Measurements from ENCODE around the gene ISCU. TPM values are rescaled to one million over a fixed set of nuclear protein-coding genes. Genes with fewer than 3 reads are reported as not detected.
A peak's percentile ranks its signal among the peaks of the same experiment; 100 is the strongest.

The ISCU gene
- total and polyA plus RNA-seq, 4 donors: 86.2 to 132 (median 94.3) TPM

GRCh38 chr12:108515916-108516315, 46.5 kb upstream of the ISCU start:
- no peak for ATAC-seq (ENCODE audit: insufficient read depth, low FRiP score)
- Histone ChIP-seq H3K27ac (ENCODE audit: low read depth in 1 of 2, low read length in 1 of 2) (no peak overlapping the region), H3K4me1 (ENCODE audit: control insufficient read depth in 5 of 5, insufficient read depth in 5 of 5, low read length in 5 of 5) (peaks cover 0 to 6% (median 3%) of the 10 kb centered on the region in 5 donors), H3K36me3 (ENCODE audit: control insufficient read depth in 4 of 4, insufficient read depth in 4 of 4, low read length in 4 of 4) (peaks cover 0 to 26% (median 9%) of the 10 kb centered on the region in 4 donors), H3K27me3 (ENCODE audit: control insufficient read depth in 3 of 3, insufficient read depth in 3 of 3, low read length in 2 of 3) (no peaks in the 10 kb centered on the region), H3K4me3 (peak overlapping the region; percentile 89), H3K9ac (ENCODE audit: insufficient read depth in 1 of 2, low read length in 2 of 2) (peak overlapping the region in 1 of 2 donors; percentile 28), H3K9me3 (ENCODE audit: control insufficient read depth in 4 of 4, insufficient read depth in 3 of 4, low read length in 3 of 4) (no peaks in the 10 kb centered on the region)
- WGBS, 2 donors: 58 to 60% methylated on average over 5 of the region's 5 CpGs
- no peak for DNase-seq
- TF ChIP-seq, protein P1, sequence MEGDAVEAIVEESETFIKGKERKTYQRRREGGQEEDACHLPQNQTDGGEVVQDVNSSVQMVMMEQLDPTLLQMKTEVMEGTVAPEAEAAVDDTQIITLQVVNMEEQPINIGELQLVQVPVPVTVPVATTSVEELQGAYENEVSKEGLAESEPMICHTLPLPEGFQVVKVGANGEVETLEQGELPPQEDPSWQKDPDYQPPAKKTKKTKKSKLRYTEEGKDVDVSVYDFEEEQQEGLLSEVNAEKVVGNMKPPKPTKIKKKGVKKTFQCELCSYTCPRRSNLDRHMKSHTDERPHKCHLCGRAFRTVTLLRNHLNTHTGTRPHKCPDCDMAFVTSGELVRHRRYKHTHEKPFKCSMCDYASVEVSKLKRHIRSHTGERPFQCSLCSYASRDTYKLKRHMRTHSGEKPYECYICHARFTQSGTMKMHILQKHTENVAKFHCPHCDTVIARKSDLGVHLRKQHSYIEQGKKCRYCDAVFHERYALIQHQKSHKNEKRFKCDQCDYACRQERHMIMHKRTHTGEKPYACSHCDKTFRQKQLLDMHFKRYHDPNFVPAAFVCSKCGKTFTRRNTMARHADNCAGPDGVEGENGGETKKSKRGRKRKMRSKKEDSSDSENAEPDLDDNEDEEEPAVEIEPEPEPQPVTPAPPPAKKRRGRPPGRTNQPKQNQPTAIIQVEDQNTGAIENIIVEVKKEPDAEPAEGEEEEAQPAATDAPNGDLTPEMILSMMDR (IDR thresholded peaks at IDR 0.05; ENCODE audit: control extremely low read depth, extremely low read depth): no peak

GRCh38 chr12:108516511-108517275, 45.7 kb upstream of the ISCU start:
- ATAC-seq (ENCODE audit: insufficient read depth, low FRiP score) (no peak), DNase-seq (no peak)
- H3K4me3 ChIP-seq: no peak overlapping the region
- 88 to 94% methylated on average over 23 of the region's 23 CpGs for WGBS, 2 donors
- H3K27ac ChIP-seq (ENCODE audit: low read depth in 1 of 2, low read length in 1 of 2): no peak overlapping the region
- peaks cover 4 to 30% (median 14%) of the 10 kb centered on the region in 4 donors for H3K36me3 ChIP-seq (ENCODE audit: control insufficient read depth in 4 of 4, insufficient read depth in 4 of 4, low read length in 4 of 4)
- no peaks in the 10 kb centered on the region for H3K27me3 ChIP-seq (ENCODE audit: control insufficient read depth in 3 of 3, insufficient read depth in 3 of 3, low read length in 2 of 3)
- no peaks in the 10 kb centered on the region for H3K9me3 ChIP-seq (ENCODE audit: control insufficient read depth in 4 of 4, insufficient read depth in 3 of 4, low read length in 3 of 4)
- H3K9ac ChIP-seq (ENCODE audit: insufficient read depth in 1 of 2, low read length in 2 of 2): no peak overlapping the region
- peaks cover 0 to 6% (median 3%) of the 10 kb centered on the region in 5 donors for H3K4me1 ChIP-seq (ENCODE audit: control insufficient read depth in 5 of 5, insufficient read depth in 5 of 5, low read length in 5 of 5)
- TF ChIP-seq, protein P1 (IDR thresholded peaks at IDR 0.05; ENCODE audit: control extremely low read depth, extremely low read depth): no peak

- TF ChIP-seq, protein P1 (IDR thresholded peaks at IDR 0.05; ENCODE audit: control extremely low read depth, extremely low read depth): no peak
- DNase-seq (no peak), ATAC-seq (ENCODE audit: insufficient read depth, low FRiP score) (no peak)
- H3K4me3 ChIP-seq: no peak overlapping the region
- 85 to 87% methylated on average over 12 of the region's 12 CpGs for WGBS, 2 donors
- no peaks in the 10 kb centered on the region for H3K27me3 ChIP-seq (ENCODE audit: control insufficient read depth in 3 of 3, insufficient read depth in 3 of 3, low read length in 2 of 3)
- no peaks in the 10 kb centered on the region for H3K9me3 ChIP-seq (ENCODE audit: control insufficient read depth in 4 of 4, insufficient read depth in 3 of 4, low read length in 3 of 4)
- H3K4me1 ChIP-seq (ENCODE audit: control insufficient read depth in 5 of 5, insufficient read depth in 5 of 5, low read length in 5 of 5): peaks cover 0 to 6% (median 3%) of the 10 kb centered on the region in 5 donors
- no peak overlapping the region for H3K27ac ChIP-seq (ENCODE audit: low read depth in 1 of 2, low read length in 1 of 2)
- no peak overlapping the region for H3K9ac ChIP-seq (ENCODE audit: insufficient read depth in 1 of 2, low read length in 2 of 2)
- peaks cover 12 to 32% (median 18%) of the 10 kb centered on the region in 4 donors for H3K36me3 ChIP-seq (ENCODE audit: control insufficient read depth in 4 of 4, insufficient read depth in 4 of 4, low read length in 4 of 4)
These were observed 44.9 kb upstream of the ISCU start for GRCh38 chr12:108517288-108518100.

Data from lung (tissue), 12 donors.